Measurements from ENCODE around the gene RUFY3. TPM values are rescaled to one million over a fixed set of nuclear protein-coding genes. Genes with fewer than 3 reads are reported as not detected.

Gene RUFY3
- 27.9 and 44.4 TPM in 2 replicates for total RNA-seq

DNA sequence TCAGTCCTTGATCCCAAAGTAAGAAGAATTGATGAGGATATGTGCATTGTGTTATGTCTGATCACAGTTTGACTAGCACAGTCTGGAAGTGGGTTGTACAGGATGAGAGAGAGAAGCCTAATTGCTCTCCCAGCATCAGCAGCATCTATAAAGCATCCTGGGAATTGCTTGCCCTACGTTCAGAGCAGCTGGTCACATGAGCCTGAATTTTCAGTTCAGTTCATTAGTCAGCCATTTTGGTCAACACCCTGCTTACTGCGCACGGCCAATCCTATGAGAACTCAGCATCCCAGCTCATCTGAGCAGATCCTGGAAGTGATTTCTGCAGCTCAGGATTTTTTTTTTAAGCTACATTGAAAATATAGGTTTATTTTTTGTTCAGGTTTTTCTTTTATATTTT is at the start of gene RUFY3:
TSS of gene RUFY3 (plus strand) at position 218 of the 400 bp plus-strand sequence. CDS start 610 bp downstream, outside the sequence.

GRCh38 chr4:70687821-70688794 is 33.7 kb upstream of the RUFY3 start, which contains the start of gene UTP3:
Gene UTP3 (plus strand): TSS chr4:70688532. CDS start chr4:70688678, 146 bp downstream.

GRCh38 chr4:70839589-70840093 is 117.9 kb downstream of the RUFY3 start, which contains the start of gene GRSF1:
Gene GRSF1 (minus strand): TSS chr4:70839890. CDS start chr4:70839827, 63 bp downstream.

Other genes starting within 250 kb of the RUFY3 start
- not detected in 2 replicates for gene MUC7, start 249.8 kb upstream of the RUFY3 start, total RNA-seq
- not detected in 2 replicates for gene AMTN, start 203.4 kb upstream of the RUFY3 start, total RNA-seq
- not detected in 2 replicates for gene AMBN, start 129.7 kb upstream of the RUFY3 start, total RNA-seq
- under 0.01 TPM in 1 of 2 replicates, not detected in the other for gene ENAM, start 93.2 kb upstream of the RUFY3 start, total RNA-seq
- gene JCHAIN, start 55.5 kb upstream of the RUFY3 start, total RNA-seq = not detected in 2 replicates
- gene UTP3, start 33.4 kb upstream of the RUFY3 start, total RNA-seq = 21.9 and 27.0 TPM in 2 replicates
- 92.6 and 95.9 TPM in 2 replicates for gene GRSF1, start 117.9 kb downstream of the RUFY3 start, total RNA-seq
- 10.4 and 11.9 TPM in 2 replicates for gene MOB1B, start 180.4 kb downstream of the RUFY3 start, total RNA-seq